ENCODE measurements around the gene SLBP.

SLBP gene

DNA sequence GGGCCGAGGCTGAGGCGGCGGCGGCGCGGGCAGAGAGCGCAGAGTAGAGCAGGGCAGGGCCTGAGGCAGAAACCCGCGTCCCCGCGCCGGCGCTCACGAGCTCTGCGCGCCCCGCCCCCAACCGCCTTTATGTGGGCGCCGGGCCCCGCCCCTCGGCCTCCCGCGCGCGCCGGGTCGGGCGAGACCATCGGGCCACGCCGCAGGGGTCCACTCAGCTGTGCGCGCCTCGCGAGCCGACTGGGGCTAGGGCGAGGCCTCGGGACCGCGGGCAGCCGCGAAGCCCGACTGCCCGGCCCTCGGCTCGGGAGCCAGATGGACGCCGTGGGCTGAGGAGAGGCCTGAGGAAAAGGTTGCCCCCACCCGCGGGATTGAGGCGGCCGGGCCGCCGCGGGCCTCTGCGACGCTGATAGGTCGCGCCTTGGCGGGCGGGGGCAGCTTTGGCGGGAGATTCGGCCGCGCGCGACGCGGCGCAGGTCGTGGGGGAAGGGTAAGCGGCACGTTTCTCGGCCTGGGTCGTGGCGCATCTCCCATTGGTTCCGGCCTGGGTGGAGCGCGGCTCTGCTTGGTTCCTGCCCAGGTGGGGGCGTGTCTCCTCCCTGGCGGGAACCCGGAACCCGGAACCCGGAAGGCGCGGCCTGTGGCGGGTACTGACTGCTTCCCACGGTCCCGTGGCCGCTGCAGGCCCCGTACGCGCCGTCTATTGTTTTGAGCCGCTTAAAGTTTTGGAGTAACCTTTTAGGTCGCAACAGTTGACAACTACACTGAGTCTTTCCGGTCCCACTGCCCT lies at the start of gene SLBP:
Gene SLBP (minus strand): TSS at position 104 of the 787 bp plus-strand sequence. CDS start 131 bp downstream, outside the sequence.
- DNase-seq (ENCODE audit: low spot score) = peak; percentile 94

DNA sequence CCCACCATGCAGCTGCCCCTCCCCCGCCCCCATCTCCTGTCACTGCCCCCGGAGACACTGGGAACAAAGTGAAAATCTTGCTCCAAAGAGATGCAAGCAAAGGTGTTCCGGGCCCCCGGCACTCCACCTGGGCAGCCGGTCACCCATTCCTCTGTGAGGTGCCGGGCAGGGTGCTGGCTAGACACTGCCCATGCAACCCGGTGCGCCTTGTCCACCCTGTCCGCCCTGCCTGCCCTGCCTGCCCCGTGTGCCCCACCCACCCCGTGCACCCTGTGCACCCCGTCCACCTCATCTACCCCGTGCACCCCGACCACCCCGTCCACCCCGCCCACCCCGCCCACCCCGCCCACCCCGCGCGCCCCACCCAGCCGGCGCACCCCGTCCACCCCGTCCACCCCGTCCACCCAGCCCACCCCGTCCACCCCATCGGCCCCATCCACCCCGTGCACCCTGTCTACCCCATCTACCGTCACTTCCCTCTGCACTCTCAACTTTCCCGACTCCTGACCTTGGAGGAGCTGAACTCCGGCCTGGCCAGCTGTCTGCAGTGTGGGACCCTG lies 49.1 kb upstream of the SLBP start:
- no peak for DNase-seq (ENCODE audit: low spot score)

DNA sequence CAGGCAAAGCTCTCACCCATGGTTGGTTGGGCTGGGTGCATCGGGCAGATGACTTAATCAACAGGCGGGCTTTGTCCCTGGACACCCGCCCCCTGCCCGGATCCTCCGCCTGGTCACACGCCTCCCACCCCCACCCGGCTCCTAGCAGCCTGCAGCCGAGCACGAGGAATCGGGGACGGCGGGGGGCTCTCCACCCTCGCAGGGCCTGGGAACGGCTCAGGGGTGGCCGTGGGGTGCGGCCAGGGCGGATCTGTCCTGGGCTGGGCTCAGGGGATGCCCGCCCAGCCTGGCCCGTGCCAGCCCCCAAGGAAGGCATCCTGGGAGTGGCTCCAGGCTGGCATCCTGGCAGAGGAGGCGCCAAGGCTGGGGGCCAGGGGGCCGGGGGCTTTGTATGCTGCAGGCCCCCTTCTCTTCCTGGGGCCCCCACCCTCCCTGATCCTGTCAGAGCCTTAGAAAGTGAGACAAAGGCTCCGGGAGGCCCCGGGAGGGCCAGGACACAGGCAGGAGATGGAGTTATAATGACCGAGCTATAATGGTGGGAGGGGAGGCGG lies 48.5 kb upstream of the SLBP start:
- no peak for DNase-seq (ENCODE audit: low spot score)

DNA sequence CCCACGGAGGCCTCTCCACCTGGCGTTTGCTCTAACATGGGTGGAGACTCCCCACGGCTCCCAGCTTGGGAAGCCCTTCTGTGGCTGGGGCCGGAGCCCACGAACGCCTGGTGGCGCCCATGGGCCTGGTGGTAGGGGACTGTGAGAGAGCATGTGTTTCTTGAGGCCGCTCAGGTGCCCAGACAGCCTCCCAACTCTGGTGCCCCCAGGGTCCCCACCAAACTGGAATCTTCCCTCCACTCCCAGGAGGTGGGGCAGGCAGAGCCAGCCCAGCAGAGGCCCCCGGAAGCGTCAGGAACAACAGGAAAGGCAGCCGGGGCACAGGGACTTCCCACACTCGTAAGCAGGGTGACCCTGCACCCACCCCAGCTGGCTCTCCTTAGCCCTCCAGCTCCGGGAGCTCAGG lies 47.7 kb upstream of the SLBP start:
- DNase-seq (ENCODE audit: low spot score) = no peak

DNA sequence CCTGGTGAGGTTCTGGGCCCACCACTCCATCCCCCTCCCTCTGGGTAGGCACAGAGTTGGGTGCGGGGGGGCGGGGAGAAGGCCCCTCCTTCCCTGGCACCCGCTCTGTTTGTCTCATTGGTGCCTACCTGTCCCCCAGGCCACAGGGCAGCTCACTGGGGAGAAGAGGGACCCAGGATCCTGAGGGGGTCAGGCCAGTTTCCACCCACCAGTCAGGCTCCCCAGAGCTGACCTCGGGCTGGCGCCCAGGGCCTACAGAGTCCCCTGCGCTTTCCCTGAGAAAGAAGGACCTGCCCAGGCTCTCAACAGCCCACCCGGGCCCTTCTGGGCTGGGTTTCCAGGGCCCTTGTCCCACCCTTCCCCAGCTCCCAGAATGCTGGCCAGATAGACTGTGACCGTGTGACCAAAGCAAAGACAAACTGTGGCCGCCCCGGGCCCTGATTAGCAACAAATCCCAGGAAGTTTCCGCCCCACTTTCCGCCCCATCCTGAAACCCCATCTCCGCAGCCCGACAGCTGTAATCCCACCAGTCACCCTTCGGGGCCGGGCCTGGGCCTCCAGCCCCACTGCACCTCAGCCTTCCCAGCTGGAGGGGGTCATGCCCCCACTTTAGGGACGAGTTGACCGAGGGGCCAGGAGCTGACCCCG lies 47.2 kb upstream of the SLBP start:
- DNase-seq (ENCODE audit: low spot score) = no peak

DNA sequence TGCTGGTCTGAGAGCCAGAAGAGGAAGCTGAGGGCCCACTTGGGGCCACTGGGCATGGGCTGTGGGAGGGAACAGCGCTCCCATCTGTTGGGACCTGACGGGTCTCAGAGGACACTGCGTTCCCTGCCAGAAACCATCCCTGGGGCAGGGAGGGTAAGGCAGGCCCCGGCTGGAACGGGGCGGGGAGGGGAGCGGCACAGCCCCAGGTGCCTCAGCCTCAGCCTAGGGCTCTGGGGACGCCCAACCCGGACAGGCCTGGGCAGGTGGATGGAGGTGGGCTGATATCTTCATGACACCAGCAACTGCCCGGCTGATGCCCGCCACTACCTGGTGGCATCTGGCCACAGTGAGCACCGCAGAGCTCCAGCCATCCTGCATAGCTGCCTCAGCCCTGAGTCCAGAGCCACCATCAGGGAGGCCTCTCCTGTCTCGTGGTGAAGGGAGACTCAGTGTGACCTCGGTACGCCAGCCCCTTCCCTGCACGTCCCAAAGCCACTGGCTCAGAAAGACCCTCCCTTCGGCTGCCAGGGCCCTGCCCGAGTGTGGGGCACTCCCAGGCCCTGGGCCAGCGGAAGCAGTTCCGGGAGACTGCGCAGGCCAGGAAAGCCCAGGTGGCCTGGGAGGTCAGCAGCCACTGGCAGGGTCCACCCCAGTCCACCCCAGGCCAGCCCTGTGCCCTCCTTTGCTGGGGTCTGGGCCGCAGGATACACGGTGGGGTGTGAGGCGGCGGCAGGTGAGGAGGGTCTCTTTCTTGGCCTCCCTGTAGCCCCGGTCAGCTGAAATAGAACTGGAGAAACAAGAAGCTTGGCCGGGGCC lies 46.4 kb upstream of the SLBP start:
- no peak for DNase-seq (ENCODE audit: low spot score)

DNA sequence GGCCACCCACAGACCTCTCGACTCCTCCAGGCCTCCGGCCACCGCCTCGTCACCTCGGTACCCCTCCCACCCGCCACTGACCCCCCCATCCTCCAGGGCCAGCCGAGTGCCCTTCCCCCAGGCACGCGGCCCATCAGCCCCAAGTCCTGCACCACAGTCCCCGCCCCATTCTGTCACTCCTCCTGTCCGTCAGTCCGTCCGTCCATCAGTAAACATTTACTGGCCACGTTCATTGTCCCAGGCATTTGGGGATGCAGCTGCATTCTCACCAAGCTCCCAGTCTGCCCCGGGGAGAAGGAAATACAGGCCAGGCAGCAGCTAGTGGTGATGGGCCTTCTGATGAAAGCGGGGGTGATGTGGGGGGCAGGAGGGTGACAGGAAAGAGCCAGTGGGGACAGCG lies 45.7 kb upstream of the SLBP start:
- no peak for DNase-seq (ENCODE audit: low spot score)

DNA sequence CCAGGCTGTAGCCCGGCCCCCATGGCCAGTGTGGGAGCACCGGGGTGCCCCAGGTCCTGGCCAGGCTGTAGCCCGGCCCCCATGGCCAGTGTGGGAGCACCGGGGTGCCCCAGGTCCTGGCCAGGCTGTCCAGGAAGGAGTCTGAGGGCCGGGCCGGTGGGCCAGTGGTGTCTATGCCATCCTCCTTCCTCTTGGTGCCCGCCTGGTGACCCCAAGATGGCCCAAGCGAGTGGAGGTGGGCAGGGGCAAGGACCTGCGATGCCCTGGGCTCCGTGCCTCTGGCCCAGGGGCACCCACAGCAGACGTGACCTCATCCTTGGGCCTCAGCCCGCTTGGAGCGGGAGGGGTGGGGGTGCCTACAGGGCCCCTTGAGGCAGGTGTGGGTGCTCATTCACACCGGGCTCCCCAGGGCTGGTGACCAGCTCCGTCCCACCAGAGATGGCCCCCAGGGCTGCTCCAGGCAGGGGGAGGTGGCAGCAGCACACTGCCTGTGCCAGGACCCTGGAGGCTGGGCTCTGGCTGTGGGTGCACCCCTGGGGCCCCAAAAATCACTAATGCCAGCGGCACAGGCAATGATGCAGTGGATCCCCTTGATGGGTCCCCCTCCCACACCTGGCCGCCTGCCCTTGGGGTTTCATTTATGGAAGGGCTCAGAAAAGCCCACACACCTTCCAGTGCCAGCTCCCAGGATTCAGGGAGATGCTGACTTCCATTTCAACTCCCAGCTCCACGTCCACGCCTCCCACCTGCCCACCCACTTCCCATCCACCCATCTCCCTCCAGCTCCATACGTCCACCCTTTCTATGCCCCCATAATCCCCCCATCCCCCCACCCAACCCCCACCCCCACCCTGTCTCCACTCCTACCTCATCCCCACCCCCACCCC lies 45.0 kb upstream of the SLBP start:
- no peak for DNase-seq (ENCODE audit: low spot score)

DNA sequence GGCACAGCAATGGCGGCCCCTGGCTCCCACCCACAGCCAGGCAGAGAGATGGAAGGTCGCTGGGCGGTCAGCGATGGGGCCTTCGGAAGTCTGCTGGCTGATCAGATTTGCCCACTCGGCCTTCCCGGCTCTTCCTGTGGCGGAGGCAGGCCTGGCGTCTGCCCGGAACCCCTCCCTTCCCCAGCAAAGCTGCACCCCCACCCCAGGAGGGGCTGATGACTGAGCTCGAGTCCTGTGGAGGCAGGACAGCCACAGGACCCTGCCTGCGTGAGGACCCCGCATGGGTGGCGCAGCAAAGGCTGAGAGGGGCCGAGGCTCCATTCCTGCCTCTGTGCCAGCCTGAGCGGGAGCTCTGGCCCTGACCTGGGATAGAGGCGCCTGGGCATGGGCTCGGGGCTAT lies 44.0 kb upstream of the SLBP start:
- DNase-seq (ENCODE audit: low spot score) = no peak

DNA sequence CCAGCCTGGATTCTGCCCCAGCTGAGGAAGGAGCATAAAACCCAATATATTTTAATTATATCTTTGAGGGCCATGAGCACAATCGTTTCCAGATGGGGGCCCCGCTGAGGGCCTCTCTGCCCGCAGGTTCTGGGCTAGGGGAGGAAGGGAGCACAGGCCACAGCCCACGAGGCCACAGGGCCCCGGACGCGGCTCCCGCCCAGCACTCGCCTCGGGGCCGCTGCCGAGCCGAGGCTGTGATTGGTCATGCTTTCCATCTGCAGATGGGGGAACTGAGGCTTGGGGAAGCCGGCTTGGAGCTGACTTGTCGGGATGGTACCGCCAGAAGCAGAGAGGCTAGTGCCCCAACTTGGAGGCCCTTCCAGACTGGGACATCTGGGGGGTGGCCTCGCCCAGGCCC lies 43.2 kb upstream of the SLBP start:
- no peak for DNase-seq (ENCODE audit: low spot score)

DNA sequence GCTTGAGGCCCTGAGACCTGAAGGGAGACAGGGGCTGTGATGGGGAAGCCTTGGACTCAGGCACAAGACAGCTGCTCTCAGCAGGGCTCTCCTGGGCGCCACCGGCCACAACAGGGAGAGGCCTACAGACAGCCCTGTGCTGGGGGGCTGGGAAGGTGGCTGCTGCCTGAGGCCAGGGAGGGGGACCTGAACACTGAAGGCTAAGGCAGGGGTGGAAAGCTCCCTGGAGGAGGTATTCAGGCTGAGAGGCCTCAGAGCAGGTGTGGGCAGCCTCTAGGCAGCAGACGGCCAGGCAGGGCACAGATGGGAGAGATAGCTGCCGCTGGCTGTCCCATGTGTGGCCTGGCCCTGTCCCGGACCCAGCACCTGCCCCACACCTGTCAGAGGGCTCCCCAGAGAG lies 42.2 kb upstream of the SLBP start:
- no peak for DNase-seq (ENCODE audit: low spot score)

DNA sequence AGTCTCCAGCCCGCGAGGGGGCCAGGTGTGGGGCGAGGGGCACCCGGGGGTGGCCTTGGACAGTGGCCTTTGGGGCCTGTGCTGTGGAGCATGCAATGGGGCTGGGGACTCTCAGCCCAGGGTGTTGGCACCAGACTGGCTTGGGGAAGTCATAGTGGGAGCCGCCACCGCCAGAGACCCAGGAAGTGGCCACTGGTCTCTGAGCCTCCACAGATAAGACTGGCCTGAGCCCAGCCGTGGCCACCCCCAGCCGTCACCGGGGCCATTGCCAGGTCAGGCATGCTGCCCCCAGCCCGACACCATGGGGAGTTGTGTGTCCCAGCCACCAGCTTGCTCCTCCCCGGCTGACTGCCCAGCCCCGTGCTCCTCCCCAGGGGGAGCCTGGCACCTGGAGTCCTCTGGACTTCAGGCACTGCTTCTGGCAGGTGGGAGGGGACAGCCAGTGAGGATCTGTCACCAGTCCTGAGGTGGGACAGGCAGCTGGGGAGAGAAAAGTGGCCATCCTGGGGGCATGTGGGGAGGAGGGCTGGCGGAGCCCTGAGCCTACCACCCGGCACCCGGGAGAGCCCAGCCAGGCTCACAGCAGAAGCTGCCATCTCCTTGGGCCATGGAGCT lies 41.7 kb upstream of the SLBP start:
- DNase-seq (ENCODE audit: low spot score) = no peak

DNA sequence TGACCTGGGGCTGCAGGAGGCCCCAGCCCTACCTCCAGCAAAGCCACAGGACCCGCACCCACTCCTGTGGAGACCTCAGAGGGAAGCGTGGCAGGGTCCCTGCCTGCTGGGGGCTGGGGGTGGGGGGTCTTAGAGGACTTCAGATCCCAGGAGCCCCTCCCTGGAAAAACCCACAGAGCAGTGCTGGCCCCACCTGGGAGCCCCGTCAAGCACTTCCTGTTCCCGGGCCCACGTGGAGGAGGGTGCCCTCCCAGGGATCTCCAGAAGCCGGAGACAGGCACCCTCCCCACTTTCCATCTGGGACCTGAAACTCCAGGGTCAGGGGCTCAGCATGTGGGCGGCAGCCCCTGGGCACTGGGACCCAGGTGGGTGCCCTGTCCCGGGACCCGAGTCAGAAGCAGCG lies 41.2 kb upstream of the SLBP start:
- DNase-seq (ENCODE audit: low spot score) = no peak

DNA sequence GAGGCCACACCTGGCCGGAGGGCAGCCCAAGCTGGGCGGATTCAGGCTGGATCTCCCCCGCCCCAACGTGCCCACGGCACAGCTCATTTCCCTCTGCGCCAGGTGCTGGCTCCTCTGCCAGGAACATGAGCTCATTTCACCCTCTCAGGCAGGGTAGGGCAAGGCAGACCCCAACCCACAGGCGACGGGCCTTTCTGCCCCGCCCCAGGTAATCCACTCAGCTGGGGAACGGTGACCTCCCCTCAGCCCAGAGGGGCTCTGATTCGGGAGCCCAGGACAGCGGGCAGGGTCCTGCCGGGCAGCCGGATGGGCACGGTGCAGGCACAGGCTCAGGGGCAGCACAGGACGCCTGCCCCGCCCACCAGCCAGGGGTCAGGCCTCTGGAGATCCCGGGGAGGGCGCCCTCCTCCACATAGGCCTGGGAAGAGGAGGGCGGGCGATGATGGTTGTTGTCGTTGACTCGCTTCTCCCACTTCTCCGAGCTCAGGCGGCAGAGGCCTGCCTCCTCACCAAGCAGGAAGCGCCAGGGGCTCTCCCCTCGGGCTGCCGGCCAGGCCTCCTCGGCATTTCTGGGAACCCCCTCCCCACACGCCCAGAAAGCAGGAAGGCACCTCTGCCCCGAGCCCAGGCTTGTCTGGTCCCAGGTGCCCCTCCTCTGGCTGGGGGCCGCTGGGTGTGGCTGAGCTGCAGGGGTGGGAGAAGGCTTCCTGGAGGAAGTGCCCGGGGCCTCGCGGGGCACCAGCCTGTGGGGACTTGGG lies 40.3 kb upstream of the SLBP start:
- DNase-seq (ENCODE audit: low spot score) = no peak

DNA sequence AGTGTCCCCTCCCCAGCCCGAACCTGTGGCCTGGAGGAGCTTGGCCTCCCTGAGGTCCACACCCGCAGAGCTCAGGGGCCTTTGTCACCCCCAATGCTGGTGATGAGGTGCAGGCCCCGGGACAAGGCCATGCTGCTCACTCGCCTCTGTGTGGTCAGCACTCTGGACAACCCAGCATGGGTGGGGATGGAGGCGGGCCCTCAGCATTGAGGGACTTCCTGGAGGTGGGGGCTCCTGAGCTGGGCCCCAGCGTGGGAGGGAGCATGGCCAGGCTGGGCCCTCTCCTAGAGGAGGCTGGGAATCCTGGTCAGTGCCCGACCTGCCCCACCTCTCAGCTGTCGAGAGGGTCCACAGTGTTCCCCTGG lies 39.8 kb upstream of the SLBP start:
- no peak for DNase-seq (ENCODE audit: low spot score)

DNA sequence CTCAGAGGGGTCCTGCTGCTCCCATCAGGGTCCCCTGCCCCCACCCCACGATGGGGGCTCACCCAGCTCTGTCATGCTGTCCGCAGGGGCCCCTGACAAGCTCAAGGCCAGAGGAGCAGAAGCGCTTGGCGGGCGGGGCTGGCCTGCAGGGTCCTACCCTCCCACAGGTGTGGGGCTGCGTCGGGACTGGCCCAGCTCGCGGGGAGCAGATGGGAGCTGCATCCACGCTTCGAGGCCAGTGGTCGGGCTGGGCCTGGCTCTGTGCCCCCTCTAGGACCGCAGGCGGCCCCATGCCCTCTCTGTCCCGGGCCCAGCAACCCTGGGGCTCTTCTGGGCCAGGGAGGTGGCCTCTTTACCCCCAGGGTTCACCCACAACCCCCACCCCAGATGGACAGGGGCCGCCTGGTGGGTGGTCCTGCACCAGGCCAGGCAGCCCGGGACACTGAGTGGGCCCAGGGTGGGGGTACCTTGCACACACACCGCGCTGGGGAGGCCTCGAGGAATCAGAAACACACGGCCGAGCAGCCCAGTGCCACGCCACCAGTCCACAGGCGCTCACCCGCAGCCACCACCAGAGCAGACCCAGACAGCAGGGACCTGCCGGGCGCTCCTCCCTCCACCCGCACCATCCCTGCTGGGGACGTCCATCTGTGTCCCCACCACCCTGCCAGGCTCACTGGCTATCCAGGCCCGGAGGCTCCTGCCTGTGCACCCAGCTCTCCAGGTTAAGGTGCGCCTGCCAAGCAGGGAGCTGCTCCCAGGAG lies 39.2 kb upstream of the SLBP start:
- no peak for DNase-seq (ENCODE audit: low spot score)

DNA sequence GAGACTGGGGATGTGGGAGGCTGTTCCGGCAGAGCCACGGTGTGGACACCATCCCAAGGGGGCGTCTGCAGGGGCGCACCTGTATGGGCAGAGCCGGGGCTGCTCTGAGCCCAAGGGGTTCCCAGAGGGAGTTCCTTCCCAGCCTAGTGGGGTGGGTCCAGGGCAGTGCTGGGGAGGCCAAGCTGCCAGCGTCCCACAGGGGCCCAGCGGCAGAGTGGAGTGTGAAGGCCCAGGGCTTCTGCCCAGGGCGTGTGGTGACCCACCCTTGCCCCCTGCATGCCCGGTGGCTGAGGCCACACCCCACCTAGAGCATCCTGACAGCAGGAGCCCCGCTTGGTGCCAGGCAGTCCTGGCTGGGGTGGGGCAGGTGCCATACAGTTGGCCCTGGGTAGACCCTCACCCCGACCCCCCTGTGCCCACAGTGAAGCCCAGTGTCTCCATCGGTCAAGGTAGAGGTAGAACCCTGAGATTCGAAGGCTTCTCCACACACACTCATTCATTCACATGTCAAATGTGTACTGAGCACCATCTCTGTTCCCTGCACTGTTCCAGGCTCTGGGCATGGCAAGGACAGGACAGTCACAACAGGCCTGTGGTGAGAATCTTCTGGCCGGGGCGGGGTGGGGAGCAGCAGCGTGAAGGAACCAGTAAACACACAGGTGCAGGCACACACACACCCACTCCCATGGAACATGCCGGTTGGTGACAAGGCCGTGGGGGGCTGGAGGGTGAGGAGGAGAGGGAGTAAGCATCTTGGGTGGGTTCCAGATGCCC lies 38.4 kb upstream of the SLBP start:
- no peak for DNase-seq (ENCODE audit: low spot score)

DNA sequence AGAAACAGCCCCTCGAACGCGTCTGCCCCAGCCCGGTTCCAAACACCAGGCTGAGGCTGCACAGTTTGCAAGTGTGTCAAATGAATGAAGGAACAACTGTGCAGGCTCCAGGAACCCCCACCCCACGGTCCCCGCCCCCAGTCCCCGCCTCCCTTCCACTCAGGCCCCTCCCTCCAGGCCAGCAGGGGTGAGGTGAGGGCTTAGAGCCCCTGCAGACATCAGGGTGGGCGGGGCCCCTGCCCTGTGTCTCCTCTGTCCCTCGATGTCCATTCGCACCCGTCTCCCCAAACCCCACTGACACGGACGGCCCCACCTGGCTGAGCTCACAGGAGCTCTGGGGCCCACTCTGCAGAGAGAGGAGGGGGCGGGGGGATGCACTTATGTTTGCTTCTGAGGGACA lies 37.7 kb upstream of the SLBP start:
- DNase-seq (ENCODE audit: low spot score) = no peak

DNA sequence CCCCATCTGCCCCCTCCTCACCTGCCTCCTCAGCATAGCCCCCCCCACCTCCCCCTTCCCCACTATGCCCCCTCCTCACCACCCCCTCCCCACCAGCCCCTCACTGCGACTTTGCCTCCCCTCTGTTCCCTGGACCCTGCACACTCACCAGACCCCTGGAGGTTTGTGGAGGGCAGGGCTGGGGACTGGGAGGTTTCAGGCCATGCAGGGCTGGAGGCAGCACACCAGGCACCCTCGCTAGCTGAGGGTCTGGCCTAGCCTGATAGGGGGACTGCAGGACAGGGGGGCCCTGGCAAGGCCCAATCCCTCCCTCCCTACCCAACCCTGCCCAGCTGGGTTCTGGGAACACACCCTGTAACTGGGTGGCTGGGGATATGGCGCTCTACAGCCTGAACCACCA lies 37.3 kb upstream of the SLBP start:
- no peak for DNase-seq (ENCODE audit: low spot score)

All from AG08395 (cell line).